Measurements from ENCODE around the gene CYTH3.

The CYTH3 gene

DNA sequence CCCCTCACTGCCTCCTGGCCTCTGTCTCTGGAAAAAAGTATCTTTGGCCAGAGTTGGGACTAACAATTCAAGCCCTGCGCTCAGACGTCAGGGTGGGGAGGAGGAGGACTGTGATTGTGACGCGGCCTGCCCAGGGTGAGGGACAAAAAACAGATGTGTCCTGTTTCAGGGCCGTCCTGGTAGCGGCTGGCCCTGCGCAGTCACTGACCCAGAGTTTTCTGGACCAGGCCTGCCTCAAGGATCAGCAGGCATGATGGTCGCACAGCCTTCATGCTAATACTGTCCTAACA is 110.1 kb downstream of the CYTH3 start:
- no peak for DNase-seq
- Mint-ChIP-seq H3K27me3 (no peaks in the 10 kb centered on the region), H3K4me1 (peaks cover 6 to 10% of the 10 kb centered on the region in 2 donors), H3K27ac (no peak overlapping the region), H3K4me3 (no peak overlapping the region), H3K36me3 (peaks cover 21 to 42% of the 10 kb centered on the region in 2 donors), H3K9me3 (no peaks in the 10 kb centered on the region)
- no peak for ATAC-seq (replicated peaks)

DNA sequence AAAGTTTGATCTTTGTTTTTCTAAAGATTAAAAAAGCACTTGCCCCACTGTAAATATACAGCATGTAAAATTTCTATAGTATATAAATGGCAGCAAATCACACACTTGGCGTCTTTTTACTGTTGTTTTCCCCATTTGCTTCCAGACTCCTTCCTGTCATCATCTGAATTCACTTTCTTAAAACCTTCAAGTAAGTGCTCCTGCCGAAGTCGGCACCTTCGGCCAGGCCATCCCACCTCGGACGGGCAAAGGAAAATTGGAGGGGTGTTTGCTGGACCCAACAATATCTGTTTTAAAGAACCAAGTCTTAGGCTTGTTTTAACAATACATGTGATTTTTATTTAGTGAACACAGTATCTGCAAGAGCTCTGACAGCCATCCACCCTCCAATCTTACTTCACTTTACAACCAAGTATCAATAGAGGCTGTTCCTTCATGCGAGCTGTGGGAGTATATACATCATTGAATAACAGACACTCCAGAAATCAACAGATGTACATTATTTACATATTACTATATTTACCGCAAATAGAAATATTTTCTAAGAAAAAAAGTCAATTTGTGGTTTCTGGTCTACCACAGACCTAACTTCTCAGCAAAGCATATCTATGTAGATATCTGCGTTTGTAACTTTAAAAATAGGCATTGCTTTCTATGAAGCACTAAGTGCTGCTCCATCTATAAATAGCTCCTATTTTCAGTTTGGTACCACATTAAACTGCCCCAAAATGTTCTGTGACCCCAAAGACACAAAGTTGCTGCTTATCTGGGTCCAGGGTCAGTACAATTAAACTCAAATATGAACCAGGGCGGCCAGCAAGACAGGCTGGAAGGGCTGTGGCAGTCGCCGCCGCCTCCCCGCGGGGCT is 110.7 kb downstream of the CYTH3 start:
- H3K36me3 Mint-ChIP-seq: peaks cover 23 to 44% of the 10 kb centered on the region in 2 donors
- H3K27me3 Mint-ChIP-seq: no peaks in the 10 kb centered on the region
- H3K4me1 Mint-ChIP-seq: peaks cover under 1 to 5% of the 10 kb centered on the region in 2 donors
- ATAC-seq (replicated peaks) (peak; percentile 31 to 37), DNase-seq (no peak)
- H3K4me3 Mint-ChIP-seq: no peak overlapping the region
- H3K9me3 Mint-ChIP-seq: no peaks in the 10 kb centered on the region
- H3K27ac Mint-ChIP-seq: no peak overlapping the region

DNA sequence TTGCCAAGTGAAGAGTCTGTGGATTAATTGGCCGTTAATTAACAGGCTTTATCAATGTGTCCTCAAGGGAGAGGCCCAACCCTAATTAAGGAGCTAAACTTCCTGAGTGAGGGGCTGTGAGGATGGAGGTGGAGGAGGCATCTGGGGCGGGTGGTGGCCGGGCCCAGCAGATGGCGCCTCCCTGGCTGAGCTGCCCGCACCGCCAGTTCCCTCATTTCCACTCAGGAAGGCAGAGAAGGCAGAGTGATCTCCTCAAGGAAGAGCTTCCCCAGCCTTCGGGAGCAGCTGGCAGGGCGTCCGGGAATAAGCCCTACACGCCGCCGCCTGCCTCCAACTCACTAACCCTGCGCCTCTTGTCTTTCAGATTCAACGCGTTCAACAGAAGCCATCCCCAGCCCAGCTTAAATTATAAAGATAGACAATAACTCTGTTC is 112.2 kb downstream of the CYTH3 start:
- ATAC-seq (replicated peaks) (no peak), DNase-seq (no peak)

DNA sequence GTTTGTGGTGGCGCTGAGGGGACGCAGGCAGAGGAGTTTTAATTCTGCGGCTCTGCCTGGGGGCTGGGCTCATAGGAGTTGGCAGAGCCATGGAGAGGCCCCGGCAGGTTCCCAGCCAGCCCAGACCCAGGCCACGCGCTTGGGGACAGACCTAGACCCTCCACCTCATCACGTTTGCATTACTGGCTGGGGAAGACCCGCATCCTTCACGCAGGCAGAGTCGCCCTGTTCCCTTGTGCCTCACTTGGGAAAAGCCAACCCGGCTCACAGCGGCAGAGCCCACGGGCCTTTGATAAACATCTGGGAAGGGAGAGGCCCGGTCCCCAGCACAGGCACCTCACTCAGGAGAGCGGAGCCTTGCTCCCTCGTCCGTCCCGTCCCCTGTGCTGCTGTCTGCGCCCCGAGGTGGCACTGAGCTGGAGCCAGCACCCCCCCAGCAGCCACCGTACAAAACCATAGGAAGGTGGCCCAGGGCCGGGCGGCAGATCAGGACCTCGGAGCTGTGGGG is 112.8 kb downstream of the CYTH3 start:
- no peak overlapping the region for H3K4me3 Mint-ChIP-seq
- H3K9me3 Mint-ChIP-seq: no peaks in the 10 kb centered on the region
- ATAC-seq (replicated peaks): no peak
- H3K4me1 Mint-ChIP-seq: no peaks in the 10 kb centered on the region
- peak overlapping the region; percentile 25 for H3K27ac Mint-ChIP-seq
- no peaks in the 10 kb centered on the region for H3K27me3 Mint-ChIP-seq
- no peak for DNase-seq
- H3K36me3 Mint-ChIP-seq: peaks cover 28 to 54% of the 10 kb centered on the region in 2 donors

More for the DNA sequence above, 112.2 kb downstream of the CYTH3 start:
- peak overlapping the region; percentile 25 for H3K27ac Mint-ChIP-seq
- H3K36me3 Mint-ChIP-seq: peaks cover 27 to 55% of the 10 kb centered on the region in 2 donors
- H3K4me1 Mint-ChIP-seq: no peaks in the 10 kb centered on the region
- H3K9me3 Mint-ChIP-seq: no peaks in the 10 kb centered on the region
- H3K27me3 Mint-ChIP-seq: no peaks in the 10 kb centered on the region
- H3K4me3 Mint-ChIP-seq: no peak overlapping the region

DNA sequence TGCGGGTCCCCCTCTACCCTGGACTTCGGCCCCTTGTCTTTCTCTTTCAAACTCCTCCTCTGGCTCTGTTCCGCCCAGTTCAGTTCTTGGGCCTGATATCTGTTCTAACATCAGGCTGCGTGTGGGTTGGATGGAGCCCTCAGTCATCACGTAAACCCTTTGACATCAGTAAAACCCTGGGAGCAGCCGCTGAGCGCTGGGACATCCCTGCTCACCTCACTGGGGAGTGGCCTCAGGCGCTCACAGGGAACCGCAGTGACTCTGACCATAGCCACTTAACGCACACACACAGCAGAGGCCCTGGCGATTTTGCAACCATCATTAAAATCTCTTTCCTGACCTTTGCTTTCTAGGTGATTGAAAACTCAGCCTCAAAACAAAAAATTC is 113.3 kb downstream of the CYTH3 start:
- H3K9me3 Mint-ChIP-seq: no peaks in the 10 kb centered on the region
- no peaks in the 10 kb centered on the region for H3K27me3 Mint-ChIP-seq
- H3K4me1 Mint-ChIP-seq: no peaks in the 10 kb centered on the region
- H3K4me3 Mint-ChIP-seq: no peak overlapping the region
- no peak overlapping the region for H3K27ac Mint-ChIP-seq
- H3K36me3 Mint-ChIP-seq: peaks cover 28 to 54% of the 10 kb centered on the region in 2 donors
- DNase-seq: no peak
- ATAC-seq (replicated peaks): no peak

DNA sequence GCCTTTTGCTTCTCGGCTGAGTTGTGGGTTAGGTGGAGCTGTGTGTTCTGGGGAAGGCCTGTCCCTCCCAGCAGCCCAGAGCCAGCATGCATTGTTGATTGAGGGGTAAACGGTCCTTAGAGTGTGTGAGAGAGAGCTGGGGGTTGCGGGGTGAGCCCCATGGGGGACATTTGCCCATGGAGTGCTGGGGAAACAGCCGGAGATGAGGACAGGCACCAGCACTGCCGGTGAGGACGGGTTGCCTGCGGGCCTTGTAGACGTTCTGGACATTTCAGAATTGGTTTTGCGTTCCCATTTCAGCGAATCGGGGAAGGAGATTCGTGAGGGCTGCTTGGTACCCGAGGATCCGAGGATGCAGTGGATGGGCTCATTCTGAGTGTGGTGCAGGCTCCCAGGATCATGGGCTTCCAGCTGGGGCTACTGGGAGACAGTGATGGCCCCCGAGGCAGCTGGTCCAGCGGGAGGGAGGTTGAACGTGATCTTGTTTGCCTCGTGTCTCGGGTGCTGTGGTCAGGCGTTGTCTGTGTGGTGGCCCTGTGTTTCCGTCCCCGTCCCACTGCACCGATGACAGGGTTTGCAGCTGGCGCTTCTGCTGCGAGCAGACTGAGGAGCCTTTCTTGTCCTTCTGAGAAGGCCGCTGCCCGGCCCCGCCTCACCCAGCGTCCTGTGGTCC is 113.9 kb downstream of the CYTH3 start:
- Mint-ChIP-seq H3K4me3 (no peak overlapping the region), H3K36me3 (peaks cover 28 to 54% of the 10 kb centered on the region in 2 donors), H3K27me3 (no peaks in the 10 kb centered on the region), H3K4me1 (no peaks in the 10 kb centered on the region), H3K9me3 (no peaks in the 10 kb centered on the region), H3K27ac (peak overlapping the region; percentile 76)
- DNase-seq (no peak), ATAC-seq (replicated peaks) (no peak)

DNA sequence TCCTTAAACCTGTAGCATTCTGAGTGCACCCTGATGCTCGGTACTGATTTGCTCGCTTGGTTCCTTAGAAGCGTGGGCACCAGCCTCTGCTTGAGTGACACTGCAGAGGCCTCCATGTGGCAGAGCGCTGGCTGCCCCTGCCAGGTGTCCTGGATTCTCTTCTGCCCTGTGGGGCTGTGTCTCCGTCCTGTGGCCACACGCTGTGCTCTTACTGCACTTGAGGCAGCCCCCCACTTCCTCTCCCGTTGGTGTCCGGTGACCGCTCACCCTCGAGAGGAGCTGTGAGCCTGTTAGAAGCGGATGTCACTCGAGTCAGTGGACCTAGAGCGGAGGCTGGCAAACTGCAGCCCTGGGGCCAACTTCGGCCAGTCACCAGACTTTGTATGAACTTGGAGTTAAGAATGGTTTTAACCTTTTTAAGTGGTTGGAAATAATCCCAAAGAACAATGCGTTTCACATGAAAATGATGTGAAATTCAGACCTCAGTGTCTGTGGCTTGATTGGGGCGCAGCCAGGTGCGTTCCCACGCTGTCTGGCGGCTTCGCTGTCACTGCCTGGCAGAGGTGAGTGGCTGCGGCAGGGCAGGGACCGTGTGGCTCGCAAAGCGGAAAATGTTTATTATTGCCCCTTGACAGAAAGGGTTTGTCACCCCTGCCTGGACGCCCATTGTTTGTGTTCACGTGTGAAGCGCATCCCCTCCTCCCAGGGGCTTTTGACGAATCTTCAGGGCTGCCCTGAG is 114.6 kb downstream of the CYTH3 start:
- H3K4me3 Mint-ChIP-seq: no peak overlapping the region

DNA sequence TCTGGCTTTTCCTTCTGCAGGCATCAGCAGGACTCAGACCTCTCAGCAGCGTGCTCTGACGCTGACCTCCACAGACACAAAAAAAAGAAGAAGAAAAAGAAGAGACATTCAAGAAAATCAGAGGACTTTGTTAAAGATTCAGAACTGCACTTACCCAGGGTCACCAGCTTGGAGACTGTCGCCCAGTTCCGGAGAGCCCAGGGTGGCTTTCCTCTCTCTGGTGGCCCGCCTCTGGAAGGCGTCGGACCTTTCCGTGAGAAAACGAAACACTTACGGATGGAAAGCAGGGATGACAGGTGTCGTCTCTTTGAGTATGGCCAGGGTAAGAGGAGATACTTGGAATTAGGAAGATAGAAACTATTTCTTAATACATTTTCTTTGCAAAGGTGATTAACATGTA is 115.7 kb downstream of the CYTH3 start:
- no peak for ATAC-seq (replicated peaks)
- Mint-ChIP-seq H3K9me3 (no peaks in the 10 kb centered on the region), H3K4me3 (no peak overlapping the region), H3K27ac (no peak overlapping the region), H3K36me3 (peaks cover 42 to 66% of the 10 kb centered on the region in 2 donors), H3K27me3 (no peaks in the 10 kb centered on the region), H3K4me1 (no peaks in the 10 kb centered on the region)
- no peak for DNase-seq

More for the DNA sequence above, 114.6 kb downstream of the CYTH3 start:
- no peaks in the 10 kb centered on the region for H3K4me1 Mint-ChIP-seq
- no peaks in the 10 kb centered on the region for H3K9me3 Mint-ChIP-seq
- H3K36me3 Mint-ChIP-seq: peaks cover 30 to 59% of the 10 kb centered on the region in 2 donors
- peak overlapping the region; percentile 76 for H3K27ac Mint-ChIP-seq
- H3K27me3 Mint-ChIP-seq: no peaks in the 10 kb centered on the region
- DNase-seq (no peak), ATAC-seq (replicated peaks) (no peak)

DNA sequence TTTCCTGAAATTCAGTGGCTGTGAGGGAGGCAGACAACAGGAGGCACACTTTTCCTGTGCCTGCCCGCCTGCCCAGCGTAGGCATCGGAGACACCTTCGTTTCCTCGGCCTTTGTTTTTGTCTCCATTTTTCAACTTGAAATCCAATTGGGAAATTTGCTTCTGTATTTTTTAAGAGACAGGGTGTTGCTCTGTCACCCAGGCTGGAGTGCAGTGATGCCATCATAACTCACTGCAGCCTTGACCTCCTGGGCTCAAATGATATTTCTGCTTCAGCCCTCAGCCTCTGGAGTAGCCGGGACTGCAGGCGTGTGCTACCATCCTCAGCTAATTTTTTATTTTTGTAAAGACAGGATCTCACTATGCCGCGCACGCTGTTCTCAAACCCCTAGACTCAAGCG is 116.8 kb downstream of the CYTH3 start:
- ATAC-seq (replicated peaks): no peak
- no peaks in the 10 kb centered on the region for H3K9me3 Mint-ChIP-seq
- no peak overlapping the region for H3K27ac Mint-ChIP-seq
- no peaks in the 10 kb centered on the region for H3K4me1 Mint-ChIP-seq
- no peaks in the 10 kb centered on the region for H3K27me3 Mint-ChIP-seq
- no peak overlapping the region for H3K4me3 Mint-ChIP-seq
- peaks cover 45 to 67% of the 10 kb centered on the region in 2 donors for H3K36me3 Mint-ChIP-seq
- DNase-seq: no peak

DNA sequence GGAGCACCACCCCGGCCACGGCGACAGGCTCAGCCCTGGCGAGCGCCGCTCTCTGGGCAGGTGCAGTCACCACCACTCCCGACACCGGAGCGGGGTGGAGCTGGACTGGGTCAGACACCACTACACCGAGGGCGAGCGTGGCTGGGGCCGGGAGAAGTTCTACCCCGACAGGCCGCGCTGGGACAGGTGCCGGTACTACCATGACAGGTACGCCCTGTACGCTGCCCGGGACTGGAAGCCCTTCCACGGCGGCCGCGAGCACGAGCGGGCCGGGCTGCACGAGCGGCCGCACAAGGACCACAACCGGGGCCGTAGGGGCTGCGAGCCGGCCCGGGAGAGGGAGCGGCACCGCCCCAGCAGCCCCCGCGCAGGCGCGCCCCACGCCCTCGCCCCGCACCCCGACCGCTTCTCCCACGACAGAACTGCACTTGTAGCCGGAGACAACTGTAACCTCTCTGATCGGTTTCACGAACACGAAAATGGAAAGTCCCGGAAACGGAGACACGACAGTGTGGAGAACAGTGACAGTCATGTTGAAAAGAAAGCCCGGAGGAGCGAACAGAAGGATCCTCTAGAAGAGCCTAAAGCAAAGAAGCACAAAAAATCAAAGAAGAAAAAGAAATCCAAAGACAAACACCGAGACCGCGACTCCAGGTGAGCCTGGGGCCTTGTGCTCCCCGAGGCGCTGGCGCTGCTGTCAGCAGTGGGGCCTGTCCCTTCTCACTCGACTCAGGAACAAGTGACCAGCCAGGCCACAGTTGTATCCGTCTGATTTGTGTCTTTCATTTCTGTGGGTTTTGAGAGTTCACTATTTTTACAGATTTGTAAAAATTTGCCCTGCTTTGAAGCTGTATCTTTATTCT is 117.7 kb downstream of the CYTH3 start:
- DNase-seq (no peak), ATAC-seq (replicated peaks) (no peak)
- no peaks in the 10 kb centered on the region for H3K4me1 Mint-ChIP-seq
- H3K36me3 Mint-ChIP-seq: peaks cover 42 to 65% of the 10 kb centered on the region in 2 donors
- H3K4me3 Mint-ChIP-seq: no peak overlapping the region
- H3K27ac Mint-ChIP-seq: no peak overlapping the region
- no peaks in the 10 kb centered on the region for H3K27me3 Mint-ChIP-seq
- H3K9me3 Mint-ChIP-seq: no peaks in the 10 kb centered on the region

DNA sequence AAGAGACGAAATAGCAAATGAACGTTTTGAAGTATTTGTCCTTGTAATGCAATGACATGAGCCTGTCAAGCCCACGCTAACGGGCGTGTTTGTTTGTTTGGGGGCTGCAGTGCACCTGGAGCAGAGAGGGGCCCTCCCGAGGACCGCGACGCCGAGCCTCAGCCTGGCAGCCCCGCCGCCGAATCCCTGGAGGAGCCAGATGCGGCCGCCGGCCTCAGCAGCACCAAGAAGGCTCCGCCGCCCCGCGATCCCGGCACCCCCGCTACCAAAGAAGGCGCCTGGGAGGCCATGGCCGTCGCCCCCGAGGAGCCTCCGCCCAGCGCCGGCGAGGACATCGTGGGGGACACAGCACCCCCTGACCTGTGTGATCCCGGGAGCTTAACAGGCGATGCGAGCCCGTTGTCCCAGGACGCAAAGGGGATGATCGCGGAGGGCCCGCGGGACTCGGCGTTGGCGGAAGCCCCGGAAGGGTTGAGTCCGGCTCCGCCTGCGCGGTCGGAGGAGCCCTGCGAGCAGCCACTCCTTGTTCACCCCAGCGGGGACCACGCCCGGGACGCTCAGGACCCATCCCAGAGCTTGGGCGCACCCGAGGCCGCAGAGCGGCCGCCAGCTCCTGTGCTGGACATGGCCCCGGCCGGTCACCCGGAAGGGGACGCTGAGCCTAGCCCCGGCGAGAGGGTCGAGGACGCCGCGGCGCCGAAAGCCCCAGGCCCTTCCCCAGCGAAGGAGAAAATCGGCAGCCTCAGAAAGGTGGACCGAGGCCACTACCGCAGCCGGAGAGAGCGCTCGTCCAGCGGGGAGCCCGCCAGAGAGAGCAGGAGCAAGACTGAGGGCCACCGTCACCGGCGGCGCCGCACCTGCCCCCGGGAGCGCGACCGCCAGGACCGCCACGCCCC is 118.5 kb downstream of the CYTH3 start:
- peaks cover 41 to 65% of the 10 kb centered on the region in 2 donors for H3K36me3 Mint-ChIP-seq

DNA sequence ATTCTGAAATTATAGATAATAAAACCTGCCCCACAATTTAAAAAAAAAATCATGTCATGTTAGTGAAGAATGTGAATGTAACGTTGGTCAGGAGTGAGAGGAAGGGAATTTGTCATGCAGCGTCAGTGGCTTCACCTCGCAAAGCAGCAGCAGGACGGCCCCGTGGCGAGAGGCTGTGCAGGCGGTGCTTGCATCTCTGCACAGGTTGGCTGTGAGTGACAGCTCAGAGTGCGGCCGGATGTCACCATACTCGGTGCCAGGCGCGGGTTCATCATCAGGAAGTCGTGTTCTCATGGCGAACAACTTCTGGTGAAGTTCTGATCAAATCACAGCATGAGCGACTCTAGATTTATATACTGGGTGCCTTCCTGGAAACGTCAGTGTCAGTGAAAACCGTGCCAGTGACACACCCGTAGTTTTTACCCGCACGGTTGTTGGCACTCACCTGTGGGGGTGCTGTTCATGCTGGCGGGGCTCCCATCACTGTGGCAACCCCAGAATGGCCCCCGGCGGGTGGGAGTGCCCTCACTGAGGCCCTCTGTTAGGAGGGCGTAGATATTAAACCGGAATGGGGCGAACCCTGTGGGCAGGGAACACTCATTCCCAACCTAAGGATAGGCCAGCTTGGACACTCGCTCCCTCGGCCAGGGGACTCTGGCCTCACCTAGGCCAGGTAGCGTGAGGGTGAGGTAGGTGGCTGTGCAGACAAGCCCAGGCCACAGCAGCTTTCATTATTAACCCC is 120.3 kb downstream of the CYTH3 start:
- Mint-ChIP-seq H3K27ac (no peak overlapping the region), H3K4me1 (no peaks in the 10 kb centered on the region), H3K9me3 (no peaks in the 10 kb centered on the region), H3K36me3 (peaks cover 37 to 68% of the 10 kb centered on the region in 2 donors), H3K27me3 (no peaks in the 10 kb centered on the region), H3K4me3 (no peak overlapping the region)
- DNase-seq (no peak), ATAC-seq (replicated peaks) (no peak)

More for the DNA sequence above, 118.5 kb downstream of the CYTH3 start:
- Mint-ChIP-seq H3K27ac (no peak overlapping the region), H3K9me3 (no peaks in the 10 kb centered on the region), H3K4me3 (no peak overlapping the region), H3K4me1 (no peaks in the 10 kb centered on the region), H3K27me3 (no peaks in the 10 kb centered on the region)
- no peak for ATAC-seq (replicated peaks)
- DNase-seq: no peak

Measured in stimulated activated naive B cell treated with anti-CD40 and anti-IgM and Interleukin-4, amounts not matched to agents 10 μg/mL and 1 μg/mL and 100 μg/mL, for 72 hours (primary cell).